ENCODE results near the gene CYSLTR1. TPM values are rescaled to one million over a fixed set of nuclear protein-coding genes. Genes with fewer than 3 reads are reported as not detected.

CYSLTR1 gene
- total and polyA plus RNA-seq, 2 of the 4 experiments (the other 2 are of a cell fraction): not detected

DNA sequence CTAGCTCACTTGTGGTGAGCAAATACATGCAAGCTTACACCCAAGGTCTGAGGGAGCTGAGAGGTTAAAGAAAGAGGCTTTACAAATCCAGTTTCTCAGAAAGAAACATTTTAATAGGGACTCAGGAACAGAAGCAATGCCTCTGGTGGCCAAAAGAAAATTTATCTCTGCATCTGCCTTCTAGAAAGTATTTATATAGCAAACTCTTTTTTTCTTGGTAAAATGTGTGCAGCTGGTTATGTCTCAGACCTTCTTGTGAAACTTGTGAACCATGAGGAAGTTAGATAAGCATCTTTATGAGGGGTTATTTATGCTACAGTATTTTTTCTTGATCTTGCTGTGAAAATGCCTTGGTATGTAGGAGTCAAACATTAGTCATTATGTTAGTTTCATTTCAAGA is 48.5 kb upstream of the CYSLTR1 start:
- TF ChIP-seq MAZ (IDR thresholded peaks at IDR 0.05; ENCODE audit: borderline replicate concordance, low read depth, low read length) (no peak), MXI1 (IDR thresholded peaks at IDR 0.05; ENCODE audit: borderline replicate concordance, low read depth, low read length) (no peak), RCOR1 (IDR thresholded peaks at IDR 0.05; ENCODE audit: insufficient replicate concordance, low read length) (no peak), RFX5 (IDR thresholded peaks at IDR 0.05; ENCODE audit: low read depth, low read length) (no peak), FOS (IDR thresholded peaks at IDR 0.05; ENCODE audit: low read depth, low read length) (no peak), MAFK (IDR thresholded peaks at IDR 0.05; ENCODE audit: low read depth, low read length) (no peak)
- no peak overlapping the region for H3K4me3 ChIP-seq (ENCODE audit: insufficient read depth, low read depth, low read length)
- ChIA-PET CTCF (no interaction called here), POLR2A (ENCODE audit: unreplicated experiment) (no interaction called here)
- H4K91ac ChIP-seq (ENCODE audit: insufficient read depth, low read depth, low read length): no peak overlapping the region
- intact Hi-C loops (cut with micrococcal nuclease) (no loop called here), in situ Hi-C loops (cut with MboI; ENCODE audit: low sequenced_read_pairs) (no loop called here), dilution Hi-C loops (cut with HindIII; ENCODE audit: low sequenced_read_pairs, unreplicated experiment) (no loop called here)
- H2AFZ ChIP-seq (replicated peaks; ENCODE audit: low read length, poor library complexity): no peak overlapping the region
- no peak for ATAC-seq (ENCODE audit: low read depth)
- no peak overlapping the region for H2BK20ac ChIP-seq (ENCODE audit: low read depth, low read length)
- no TSS peak for BruUV-seq (replicated peaks)
- no peak overlapping the region for H2AK5ac ChIP-seq (ENCODE audit: low read depth, low read length)
- H3K9me3 ChIP-seq (ENCODE audit: control insufficient read depth, insufficient read depth, low read length): no peaks in the 10 kb centered on the region
- no peak overlapping the region for H3K9ac ChIP-seq (ENCODE audit: low read depth, low read length)
- no peak overlapping the region for H4K8ac ChIP-seq (ENCODE audit: low read depth in 2 of 2, low read length in 2 of 2)
- H2BK15ac ChIP-seq (ENCODE audit: low read depth, low read length): no peak overlapping the region
- H2BK5ac ChIP-seq (ENCODE audit: low read depth, low read length, poor library complexity, severe bottlenecking): no peak overlapping the region
- H2AK9ac ChIP-seq (replicated peaks; ENCODE audit: low read depth, low read length, poor library complexity): no peak overlapping the region
- no peaks in the 10 kb centered on the region for H3K79me1 ChIP-seq (ENCODE audit: low read depth in 1 of 2, low read length in 2 of 2)
- no peak overlapping the region for H3K4me2 ChIP-seq (ENCODE audit: low read depth, low read length)
- no peak for DNase-seq
- no peak overlapping the region for H2BK120ac ChIP-seq (ENCODE audit: low read depth, low read length)
- no peak overlapping the region for H3K23ac ChIP-seq (ENCODE audit: low read depth, low read length)
- no peak overlapping the region for H4K5ac ChIP-seq (ENCODE audit: low read depth, low read length)
- H3K9me1 ChIP-seq (ENCODE audit: insufficient read depth, low read length): no peaks in the 10 kb centered on the region
- no peak overlapping the region for H3K18ac ChIP-seq (ENCODE audit: low read depth, low read length)
- no peaks in the 10 kb centered on the region for H3K4me1 ChIP-seq (ENCODE audit: control insufficient read depth, insufficient read depth, low read length)
- H4K20me1 ChIP-seq (ENCODE audit: insufficient read depth, low read length): no peaks in the 10 kb centered on the region
- no peaks in the 10 kb centered on the region for H3K36me3 ChIP-seq (ENCODE audit: control insufficient read depth, insufficient read depth, low read length)
- H3K56ac ChIP-seq (ENCODE audit: extremely low read depth, insufficient read depth, low read length): no peak overlapping the region
- H3K14ac ChIP-seq (replicated peaks; ENCODE audit: low read depth, low read length): no peak overlapping the region
- no peak overlapping the region for H3K4ac ChIP-seq (ENCODE audit: low read depth, low read length)
- no peak overlapping the region for H3K27ac ChIP-seq (ENCODE audit: insufficient read depth, low read length)
- H3K27me3 ChIP-seq (ENCODE audit: control insufficient read depth, insufficient read depth, low read length): no peaks in the 10 kb centered on the region
